IMR-90 (cell line): ENCODE data around the gene KLHDC10. TPM values are rescaled to one million over a fixed set of nuclear protein-coding genes. Genes with fewer than 3 reads are reported as not detected.
"Not testable (repeated sequence)": the region's sequence is repeated elsewhere in the genome, so short reads cannot be mapped to it uniquely, and the experiment has no call there.

ENCODE experiments used
- ATAC-seq: fragments of 200-7000 bp; cut with Tn5 transposase; 2 replicates; pipeline ENCODE4 v1.9.1; 2020; ENCODE audit warnings: low read depth, mild to moderate bottlenecking, moderate library complexity
- BruUV-seq: library from RNA; stranded (reverse); fragments of 400-500 nt; replicated peaks from 2 replicates; lab custom pipeline; 2021; lab: Mats Ljungman, UMichigan
- CTCF ChIA-PET: fragments of 300-600 bp; formaldehyde crosslinking; extraction: SDS; loops from one replicate; lab custom pipeline; 2021; ENCODE audit warnings: antibody characterized with exemption; lab: Yijun Ruan, JAX
- POLR2A ChIA-PET: fragments of 300-600 bp; sonication (Branson Sonifier 250); formaldehyde crosslinking; loops from one replicate; lab custom pipeline; 2022; ENCODE audit warnings: antibody characterized with exemption; ENCODE audit not compliant: unreplicated experiment; lab: Charles Lee
- DNase-seq: peaks from one replicate; pipeline ENCODE4 v3.0.0; 2013
- H2AFZ ChIP-seq: replicated peaks from 2 replicates; pipeline ENCODE3; 2013; ENCODE audit warnings: low read length, mild to moderate bottlenecking; ENCODE audit not compliant: poor library complexity
- H2AK5ac ChIP-seq: 2 replicates; pipeline ENCODE4 v1.6.1; 2013; ENCODE audit warnings: low read depth, low read length, inconsistent platforms
- H2AK9ac ChIP-seq: replicated peaks from 2 replicates; pipeline ENCODE3; 2013; ENCODE audit warnings: mild to moderate bottlenecking, low read depth, low read length, moderate library complexity; ENCODE audit not compliant: poor library complexity
- H2BK120ac ChIP-seq: 2 replicates; pipeline ENCODE4 v1.6.1; 2013; ENCODE audit warnings: low read depth, low read length, inconsistent platforms
- H2BK15ac ChIP-seq: 3 replicates; pipeline ENCODE4 v1.6.1; 2013; ENCODE audit warnings: low read depth, low read length, inconsistent platforms
- H2BK20ac ChIP-seq: 2 replicates; pipeline ENCODE4 v1.6.1; 2013; ENCODE audit warnings: low read depth, mild to moderate bottlenecking, inconsistent platforms, low read length, moderate library complexity
- H2BK5ac ChIP-seq: 2 replicates; pipeline ENCODE4 v1.6.1; 2013; ENCODE audit warnings: mild to moderate bottlenecking, low read depth, low read length, inconsistent platforms; ENCODE audit not compliant: poor library complexity, severe bottlenecking
- H3K14ac ChIP-seq: replicated peaks from 2 replicates; pipeline ENCODE4 v1.6.1; 2013; ENCODE audit warnings: low read depth, low read length, inconsistent platforms
- H3K18ac ChIP-seq: 2 replicates; pipeline ENCODE4 v1.6.1; 2013; ENCODE audit warnings: low read depth, low read length, control low read depth
- H3K23ac ChIP-seq: 2 replicates; pipeline ENCODE4 v1.6.1; 2013; ENCODE audit warnings: low read depth, low read length, inconsistent platforms
- H3K27ac ChIP-seq: 2 replicates; pipeline ENCODE4 v1.5.1; 2013; ENCODE audit warnings: mild to moderate bottlenecking, control low read depth, low read length; ENCODE audit not compliant: insufficient read depth
- H3K27me3 ChIP-seq: 2 replicates; pipeline ENCODE4 v1.6.1; 2013; ENCODE audit warnings: low read length; ENCODE audit not compliant: control insufficient read depth, insufficient read depth
- H3K36me3 ChIP-seq: 2 replicates; pipeline ENCODE4 v1.6.1; 2013; ENCODE audit warnings: low read length, mixed read lengths; ENCODE audit not compliant: control insufficient read depth, insufficient read depth
- H3K4ac ChIP-seq: 2 replicates; pipeline ENCODE4 v1.6.1; 2013; ENCODE audit warnings: low read depth, low read length, inconsistent platforms
- H3K4me1 ChIP-seq: 2 replicates; pipeline ENCODE4 v1.6.1; 2013; ENCODE audit warnings: low read length, mixed read lengths; ENCODE audit not compliant: control insufficient read depth, insufficient read depth
- H3K4me2 ChIP-seq: 2 replicates; pipeline ENCODE4 v1.6.1; 2013; ENCODE audit warnings: low read depth, mild to moderate bottlenecking, control low read depth, low read length, moderate library complexity
- H3K4me3 ChIP-seq: 2 replicates; pipeline ENCODE4 v1.5.1; 2013; ENCODE audit warnings: low read depth, mild to moderate bottlenecking, control low read depth, low read length, moderate library complexity; ENCODE audit not compliant: insufficient read depth
- H3K56ac ChIP-seq: 2 replicates; pipeline ENCODE4 v1.6.1; 2013; ENCODE audit warnings: low read length, inconsistent platforms; ENCODE audit not compliant: insufficient read depth; ENCODE audit errors: extremely low read depth
- H3K79me1 ChIP-seq, 2 experiments: 2 replicates each; pipeline ENCODE4 v1.6.1; 2013; ENCODE audit warnings: low read length in 2 of 2, inconsistent platforms in 1 of 2, low read depth in 1 of 2
- H3K9ac ChIP-seq: 2 replicates; pipeline ENCODE4 v1.6.1; 2013; ENCODE audit warnings: low read depth, low read length, control low read depth
- H3K9me1 ChIP-seq: 2 replicates; pipeline ENCODE4 v1.6.1; 2013; ENCODE audit warnings: low read length, inconsistent platforms; ENCODE audit not compliant: insufficient read depth
- H3K9me3 ChIP-seq: 2 replicates; pipeline ENCODE4 v1.6.1; 2013; ENCODE audit warnings: low read length; ENCODE audit not compliant: control insufficient read depth, insufficient read depth
- H4K20me1 ChIP-seq: 2 replicates; pipeline ENCODE4 v1.6.1; 2013; ENCODE audit warnings: low read length, inconsistent platforms; ENCODE audit not compliant: insufficient read depth
- H4K5ac ChIP-seq: 2 replicates; pipeline ENCODE4 v1.6.1; 2013; ENCODE audit warnings: mild to moderate bottlenecking, low read depth, low read length, control low read depth
- H4K8ac ChIP-seq, 2 experiments: 2 replicates each; pipeline ENCODE4 v1.6.1; 2013; ENCODE audit warnings: low read depth in 2 of 2, low read length in 2 of 2, control low read depth in 1 of 2, inconsistent platforms in 1 of 2
- H4K91ac ChIP-seq: 2 replicates; pipeline ENCODE4 v1.6.1; 2013; ENCODE audit warnings: low read depth, low read length, inconsistent platforms; ENCODE audit not compliant: insufficient read depth
- WGBS, 2 experiments: methylation state at CpG; one replicate each; pipeline versions ENCODE4 v1.1.5 to v1.1.7; 2013; ENCODE audit warnings: missing lambda C conversion rate in 2 of 2; ENCODE audit not compliant: insufficient read length in 1 of 2; ENCODE audit errors: extremely low coverage in 2 of 2; 5-methylcytosine and 5-hydroxymethylcytosine counted together
- dilution Hi-C: fragments of 300-500 bp; cut with HindIII; formaldehyde crosslinking; loops from one replicate; pipeline ENCODE4 v1.14.3; 2018; ENCODE audit warnings: low sequenced_read_pairs; ENCODE audit not compliant: unreplicated experiment
- in situ Hi-C: fragments of 300-500 bp; cut with MboI; formaldehyde crosslinking; loops from 3 replicates; pipeline ENCODE4 v1.14.3; 2019; ENCODE audit warnings: low sequenced_read_pairs, inconsistent platforms, mixed read lengths
- intact Hi-C: fragments of 100-400 bp; cut with micrococcal nuclease; formaldehyde crosslinking; loops from 2 replicates; pipeline ENCODE4 v1.10.0; 2022
- polyA plus RNA-seq, 3 experiments: library from polyadenylated mRNA; depleted of rRNA; stranded (reverse); fragments of >200 nt; gene quantifications; 2 replicates each; pipeline ENCODE4 v1.2.3, GENCODE V29; 2012; ENCODE audit warnings: low replicate concordance in 1 of 3
- total RNA-seq: library from RNA; depleted of rRNA; stranded (reverse); fragments of >200 nt; gene quantifications from 2 replicates; pipeline ENCODE4 v1.2.3, GENCODE V29; 2012

Gene KLHDC10
- total and polyA plus RNA-seq, 2 of the 4 experiments (the other 2 are of a cell fraction) = 12.4 to 27.1 TPM

DNA sequence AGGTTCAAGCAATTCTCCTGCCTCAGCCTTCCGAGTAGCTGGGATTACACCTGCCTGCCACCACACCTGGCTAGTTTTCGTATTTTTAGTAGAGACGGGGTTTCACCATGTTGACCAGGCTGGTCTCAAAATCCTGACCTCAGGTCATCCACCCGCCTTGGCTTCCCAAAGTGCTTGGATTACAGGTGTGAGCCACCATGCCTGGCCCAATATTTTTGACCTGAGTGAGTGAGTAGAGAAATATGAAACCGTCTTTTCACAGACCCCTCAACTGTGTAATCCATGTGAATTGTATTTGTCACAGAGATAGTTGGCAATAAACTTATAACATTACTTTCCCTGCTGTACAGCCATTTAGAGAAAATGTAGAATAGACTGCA is 43.1 kb downstream of the KLHDC10 start:
- intact Hi-C loops = loop anchor here (5.0 kb wide), 1 partner anchor 36 kb away; no protein-coding TSS in a partner anchor
- dilution Hi-C loops = not testable (repeated sequence)

More for the DNA sequence above, 43.1 kb downstream of the KLHDC10 start:
- H3K27me3 ChIP-seq, H3K9ac ChIP-seq, H3K14ac ChIP-seq, H4K91ac ChIP-seq, H3K23ac ChIP-seq, H3K36me3 ChIP-seq, H3K9me3 ChIP-seq, H3K27ac ChIP-seq, H4K20me1 ChIP-seq, H3K18ac ChIP-seq, POLR2A ChIA-PET, H4K5ac ChIP-seq, H3K79me1 ChIP-seq, in situ Hi-C loops, H2AK9ac ChIP-seq, H2BK15ac ChIP-seq, H2BK5ac ChIP-seq, H3K4me3 ChIP-seq, H4K8ac ChIP-seq, H3K56ac ChIP-seq, H3K9me1 ChIP-seq, H3K4me2 ChIP-seq, H2AK5ac ChIP-seq, H2BK120ac ChIP-seq, CTCF ChIA-PET, BruUV-seq, H3K4ac ChIP-seq, H3K4me1 ChIP-seq, DNase-seq, H2BK20ac ChIP-seq, ATAC-seq, H2AFZ ChIP-seq: not testable (repeated sequence)
- WGBS, 2 experiments = 100% methylated on average over 1 of the region's 5 CpGs; no CpG with 5 or more reads in 1 of the 2 experiments
